Left ventricle myocardium inferior (tissue), 1 donor: ENCODE results near the gene CTNNA1. TPM values are rescaled to one million over a fixed set of nuclear protein-coding genes. Genes with fewer than 3 reads are reported as not detected.
"Not testable (repeated sequence)": the region's sequence is repeated elsewhere in the genome, so short reads cannot be mapped to it uniquely, and the experiment has no call there.

Source experiments
- DNase-seq: peaks from one replicate; pipeline ENCODE4 v3.0.0-alpha.2; 2020
- H3K27ac ChIP-seq: fragments of 200-600 bp; replicated peaks from 2 replicates; pipeline ENCODE4 v1.8.0; 2021
- H3K27me3 ChIP-seq: fragments of 200-600 bp; 2 replicates; pipeline ENCODE4 v1.8.0; 2021; ENCODE audit warnings: low read depth
- H3K36me3 ChIP-seq: fragments of 200-600 bp; 2 replicates; pipeline ENCODE4 v1.8.0; 2021
- H3K4me1 ChIP-seq: fragments of 200-600 bp; 2 replicates; pipeline ENCODE4 v1.8.0; 2021
- H3K4me3 ChIP-seq: fragments of 200-600 bp; 2 replicates; pipeline ENCODE4 v1.8.0; 2021; ENCODE audit warnings: mild to moderate bottlenecking, moderate library complexity
- H3K9me3 ChIP-seq: fragments of 200-600 bp; replicated peaks from 2 replicates; pipeline ENCODE4 v1.8.0; 2021
- intact Hi-C: fragments of 100-400 bp; cut with micrococcal nuclease; formaldehyde crosslinking; loops from one replicate; pipeline ENCODE4 v1.11.0; 2022
- long read RNA-seq: library from polyadenylated mRNA; unstranded; transcript quantifications from one replicate; pipeline ENCODE4 v2.0.0, GENCODE V29; 2021
- total RNA-seq: library from RNA; stranded (reverse); fragmentation: NEBNext Ultra II Directional; extraction: Animal tissue kit (Norgen Biotek cat#: 25700); gene quantifications from one replicate; pipeline ENCODE4 v1.2.1, GENCODE V29; 2021
- TF ChIP-seq, protein P1 (sequence below): fragments of 200-600 bp; IDR thresholded peaks from 2 replicates; pipeline ENCODE4 v1.8.0; 2021; ENCODE audit warnings: antibody characterized with exemption, mild to moderate bottlenecking, borderline replicate concordance
- donor health status: DM: no; HTN: yes; CAD: no; lungs with severe emphysema.

Gene CTNNA1, protein sequence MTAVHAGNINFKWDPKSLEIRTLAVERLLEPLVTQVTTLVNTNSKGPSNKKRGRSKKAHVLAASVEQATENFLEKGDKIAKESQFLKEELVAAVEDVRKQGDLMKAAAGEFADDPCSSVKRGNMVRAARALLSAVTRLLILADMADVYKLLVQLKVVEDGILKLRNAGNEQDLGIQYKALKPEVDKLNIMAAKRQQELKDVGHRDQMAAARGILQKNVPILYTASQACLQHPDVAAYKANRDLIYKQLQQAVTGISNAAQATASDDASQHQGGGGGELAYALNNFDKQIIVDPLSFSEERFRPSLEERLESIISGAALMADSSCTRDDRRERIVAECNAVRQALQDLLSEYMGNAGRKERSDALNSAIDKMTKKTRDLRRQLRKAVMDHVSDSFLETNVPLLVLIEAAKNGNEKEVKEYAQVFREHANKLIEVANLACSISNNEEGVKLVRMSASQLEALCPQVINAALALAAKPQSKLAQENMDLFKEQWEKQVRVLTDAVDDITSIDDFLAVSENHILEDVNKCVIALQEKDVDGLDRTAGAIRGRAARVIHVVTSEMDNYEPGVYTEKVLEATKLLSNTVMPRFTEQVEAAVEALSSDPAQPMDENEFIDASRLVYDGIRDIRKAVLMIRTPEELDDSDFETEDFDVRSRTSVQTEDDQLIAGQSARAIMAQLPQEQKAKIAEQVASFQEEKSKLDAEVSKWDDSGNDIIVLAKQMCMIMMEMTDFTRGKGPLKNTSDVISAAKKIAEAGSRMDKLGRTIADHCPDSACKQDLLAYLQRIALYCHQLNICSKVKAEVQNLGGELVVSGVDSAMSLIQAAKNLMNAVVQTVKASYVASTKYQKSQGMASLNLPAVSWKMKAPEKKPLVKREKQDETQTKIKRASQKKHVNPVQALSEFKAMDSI
- total RNA-seq: 341 TPM
- long read RNA-seq, transcript CTNNA1-236 (2 exons, 2,044 nt): minor isoform, 8 of 748 reads
- long read RNA-seq, transcript CTNNA1-201 (18 exons, 3,756 nt): major isoform, 584 of 748 reads
- long read RNA-seq, partial matches to known transcripts: 114 of 748 reads
- long read RNA-seq, other reads (novel, unspliced or antisense): 38 of 748 reads

DNA sequence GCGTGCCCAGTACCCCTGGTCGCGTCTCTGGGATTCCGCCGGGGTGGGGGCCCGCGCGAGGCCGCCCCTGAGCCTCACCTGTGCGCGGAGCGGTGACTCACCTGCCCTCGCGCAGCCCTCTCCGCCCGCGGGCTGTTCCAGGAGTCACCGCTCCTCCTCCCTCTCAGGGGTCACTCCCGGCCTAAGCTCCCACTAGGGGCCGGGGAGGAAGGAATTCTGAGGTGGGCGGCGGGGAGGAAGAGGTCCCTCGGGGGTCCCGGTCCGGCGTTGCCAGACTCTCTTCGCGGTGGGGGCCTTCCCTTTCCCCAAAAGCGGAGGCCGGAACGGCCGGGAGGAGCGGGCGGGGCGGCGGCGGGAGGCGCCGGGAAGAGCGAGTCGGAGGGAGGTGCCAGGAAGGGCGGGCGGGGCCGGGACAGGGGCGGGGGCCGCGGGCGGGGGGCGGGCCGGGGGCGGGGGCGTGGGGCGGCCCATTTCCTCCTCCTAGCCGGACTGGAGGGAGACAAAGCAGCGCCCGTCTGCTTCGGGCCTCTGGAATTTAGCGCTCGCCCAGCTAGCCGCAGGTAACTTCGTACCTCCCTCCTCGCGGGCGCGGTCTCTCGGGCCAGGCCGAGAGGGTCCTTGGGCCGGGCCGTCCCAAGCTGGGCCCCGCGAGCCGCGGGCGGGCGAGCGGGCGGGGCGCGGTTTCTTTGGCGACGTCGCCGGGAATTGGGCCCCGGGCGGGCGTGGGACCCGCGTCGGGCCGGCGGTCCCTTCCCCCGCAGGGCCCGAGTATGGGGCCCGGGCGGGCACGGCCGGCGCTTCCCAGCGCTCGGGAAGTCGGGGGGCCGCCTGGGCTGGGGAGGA lies at the start of gene CTNNA1:
CTNNA1 (plus strand) TSS at position 475 of the 843 bp plus-strand sequence. CDS start 28,500 bp downstream, outside the sequence.
- H3K36me3 ChIP-seq: peaks cover 7% of the 10 kb centered on the region
- no peaks in the 10 kb centered on the region for H3K27me3 ChIP-seq
- peak within 1 kb of the TSS; percentile 100 for H3K27ac ChIP-seq
- no peaks in the 10 kb centered on the region for H3K9me3 ChIP-seq
- DNase-seq: peak; percentile 85
- peak within 1 kb of the TSS; percentile 100 for H3K4me3 ChIP-seq
- peaks cover 51% of the 10 kb centered on the region for H3K4me1 ChIP-seq
- intact Hi-C loops: no loop called here
- TF ChIP-seq, protein P1, sequence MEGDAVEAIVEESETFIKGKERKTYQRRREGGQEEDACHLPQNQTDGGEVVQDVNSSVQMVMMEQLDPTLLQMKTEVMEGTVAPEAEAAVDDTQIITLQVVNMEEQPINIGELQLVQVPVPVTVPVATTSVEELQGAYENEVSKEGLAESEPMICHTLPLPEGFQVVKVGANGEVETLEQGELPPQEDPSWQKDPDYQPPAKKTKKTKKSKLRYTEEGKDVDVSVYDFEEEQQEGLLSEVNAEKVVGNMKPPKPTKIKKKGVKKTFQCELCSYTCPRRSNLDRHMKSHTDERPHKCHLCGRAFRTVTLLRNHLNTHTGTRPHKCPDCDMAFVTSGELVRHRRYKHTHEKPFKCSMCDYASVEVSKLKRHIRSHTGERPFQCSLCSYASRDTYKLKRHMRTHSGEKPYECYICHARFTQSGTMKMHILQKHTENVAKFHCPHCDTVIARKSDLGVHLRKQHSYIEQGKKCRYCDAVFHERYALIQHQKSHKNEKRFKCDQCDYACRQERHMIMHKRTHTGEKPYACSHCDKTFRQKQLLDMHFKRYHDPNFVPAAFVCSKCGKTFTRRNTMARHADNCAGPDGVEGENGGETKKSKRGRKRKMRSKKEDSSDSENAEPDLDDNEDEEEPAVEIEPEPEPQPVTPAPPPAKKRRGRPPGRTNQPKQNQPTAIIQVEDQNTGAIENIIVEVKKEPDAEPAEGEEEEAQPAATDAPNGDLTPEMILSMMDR: no peak

DNA sequence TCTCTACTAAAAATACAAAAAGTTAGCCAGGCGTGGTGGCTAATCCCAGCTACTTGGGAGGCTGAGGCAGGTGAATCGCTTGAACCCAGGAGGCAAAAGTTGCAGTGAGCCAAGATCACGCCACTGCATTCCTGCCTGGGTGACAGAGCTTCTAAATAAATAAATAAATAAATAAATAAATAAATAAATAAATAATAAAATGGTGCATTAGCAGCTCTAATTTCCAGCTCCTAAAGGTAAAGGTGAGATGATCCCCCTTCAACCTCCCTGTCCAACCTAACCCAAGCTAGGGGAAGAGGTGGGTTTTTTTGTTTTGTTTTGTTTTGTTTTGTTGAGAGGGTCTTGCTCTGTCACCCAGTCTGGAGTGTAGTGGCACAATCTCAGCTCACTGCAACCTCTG lies 49.4 kb upstream of the CTNNA1 start:
- H3K36me3 ChIP-seq, H3K4me3 ChIP-seq, DNase-seq, H3K4me1 ChIP-seq, H3K9me3 ChIP-seq, H3K27me3 ChIP-seq, intact Hi-C loops, H3K27ac ChIP-seq: not testable (repeated sequence)

DNA sequence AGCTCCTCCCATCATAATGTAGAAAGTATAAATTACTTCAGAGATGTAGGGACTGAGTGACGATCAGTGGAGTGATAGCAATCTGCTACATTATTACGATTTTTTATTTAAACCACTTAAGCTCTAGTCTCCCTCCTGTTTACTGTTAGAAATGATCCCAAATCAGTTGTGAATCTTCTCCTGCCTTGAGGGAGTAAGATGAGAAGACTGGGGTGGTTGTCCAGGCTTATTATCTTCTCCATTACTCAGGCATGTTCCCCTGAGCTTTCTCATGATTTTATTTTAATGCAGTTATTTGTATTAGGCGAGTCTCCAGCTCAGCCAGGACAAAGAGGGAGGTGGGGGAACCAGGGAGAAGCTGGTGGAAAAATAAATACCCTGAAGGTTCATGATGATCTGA lies 48.2 kb upstream of the CTNNA1 start:
- TF ChIP-seq, protein P1: no peak
- Histone ChIP-seq H3K9me3 (no peaks in the 10 kb centered on the region), H3K4me3 (no peak overlapping the region), H3K27ac (no peak overlapping the region), H3K27me3 (no peaks in the 10 kb centered on the region), H3K4me1 (no peaks in the 10 kb centered on the region), H3K36me3 (no peaks in the 10 kb centered on the region)
- intact Hi-C loops: no loop called here
- DNase-seq: no peak

DNA sequence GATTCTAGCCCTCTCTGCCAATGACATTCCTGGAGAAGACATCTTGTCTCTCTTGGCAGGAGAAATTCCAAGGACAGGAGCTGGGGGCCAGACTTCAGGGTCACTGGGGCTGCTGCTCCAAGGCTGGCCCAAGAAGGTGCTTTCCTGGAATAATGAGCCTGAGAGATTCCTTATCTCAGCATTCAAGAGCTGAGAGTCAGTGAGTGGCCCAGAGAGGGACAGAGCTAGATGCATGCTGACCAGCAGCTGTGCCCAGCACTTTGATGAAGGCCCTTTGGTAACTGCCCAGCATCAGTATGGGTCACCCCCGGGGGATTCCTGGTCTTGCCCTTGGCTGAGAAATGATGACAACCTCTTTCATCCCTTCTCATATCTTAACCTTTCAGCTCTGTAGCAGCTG lies 47.7 kb upstream of the CTNNA1 start:
- TF ChIP-seq, protein P1: no peak
- Histone ChIP-seq H3K4me3 (no peak overlapping the region), H3K4me1 (no peaks in the 10 kb centered on the region), H3K27ac (no peak overlapping the region), H3K9me3 (no peaks in the 10 kb centered on the region), H3K36me3 (no peaks in the 10 kb centered on the region), H3K27me3 (no peaks in the 10 kb centered on the region)
- DNase-seq: no peak
- intact Hi-C loops: no loop called here

DNA sequence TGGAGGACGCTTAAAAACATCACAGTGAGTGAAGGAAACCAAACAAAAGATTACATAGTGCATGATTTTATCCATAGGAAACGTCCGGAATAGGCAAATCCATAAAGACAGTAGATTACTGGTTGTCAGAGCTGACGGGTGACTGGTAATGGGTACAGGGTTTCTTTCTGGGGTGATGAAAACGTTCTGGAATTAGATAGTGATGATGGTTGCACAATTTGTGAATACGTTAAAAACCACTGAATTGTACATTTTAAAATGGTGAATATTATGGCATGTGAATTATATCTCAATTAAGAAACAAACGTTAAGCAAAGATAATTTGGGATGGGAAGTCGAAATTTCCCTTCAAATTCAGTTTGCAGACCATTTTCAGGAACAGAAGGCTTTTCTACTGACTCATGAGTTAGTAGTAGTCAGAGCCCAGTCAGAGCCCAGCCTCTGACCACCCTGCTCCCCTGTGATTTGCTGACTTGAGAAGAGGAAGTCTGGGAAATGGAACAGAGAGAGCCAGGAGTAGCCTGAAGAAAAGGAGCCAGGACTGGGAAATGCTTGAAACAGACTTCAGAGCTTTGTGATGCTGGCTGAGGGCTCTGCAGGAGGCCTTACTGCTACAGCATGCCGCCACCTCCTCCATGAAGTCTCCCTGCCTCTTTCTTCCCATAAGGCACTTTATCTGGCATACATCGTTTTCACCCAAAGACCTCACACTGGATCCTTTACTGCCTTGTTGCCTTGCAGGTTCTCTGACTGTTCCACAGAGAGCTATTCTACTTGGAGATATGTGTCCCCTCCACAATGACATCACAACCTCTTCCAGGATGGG lies 46.4 kb upstream of the CTNNA1 start:
- intact Hi-C loops: no loop called here
- no peaks in the 10 kb centered on the region for H3K36me3 ChIP-seq
- no peak overlapping the region for H3K4me3 ChIP-seq
- no peaks in the 10 kb centered on the region for H3K4me1 ChIP-seq
- H3K27me3 ChIP-seq: no peaks in the 10 kb centered on the region
- TF ChIP-seq, protein P1: no peak
- DNase-seq: no peak
- no peaks in the 10 kb centered on the region for H3K9me3 ChIP-seq
- no peak overlapping the region for H3K27ac ChIP-seq
